NB4 (cell line): ENCODE results near the gene ADCY3.

Source experiments
- DNase-seq: peaks from one replicate; pipeline ENCODE4 v3.0.0; 2010; ENCODE audit warnings: low read depth
- H3K4me3 ChIP-seq: one replicate; pipeline ENCODE4 v1.5.1; 2011; ENCODE audit warnings: mild to moderate bottlenecking, low read depth, low read length, moderate library complexity
- CTCF ChIP-seq: IDR thresholded peaks from one replicate; pipeline ENCODE4 v1.5.1; 2012; ENCODE audit warnings: low read depth, low read length
- MYC ChIP-seq: IDR thresholded peaks from 2 replicates; pipeline ENCODE4 v1.6.1; 2011; ENCODE audit warnings: low read depth, low read length
- POLR2A ChIP-seq: IDR thresholded peaks from 2 replicates; pipeline ENCODE4 v1.6.1; 2011; ENCODE audit warnings: mild to moderate bottlenecking; ENCODE audit not compliant: insufficient read length; ENCODE audit errors: extremely low read depth
- TF ChIP-seq, protein P1 (sequence below): IDR thresholded peaks from 2 replicates; pipeline ENCODE4 v1.6.1; 2011; ENCODE audit warnings: low read depth, low read length

Gene ADCY3

DNA sequence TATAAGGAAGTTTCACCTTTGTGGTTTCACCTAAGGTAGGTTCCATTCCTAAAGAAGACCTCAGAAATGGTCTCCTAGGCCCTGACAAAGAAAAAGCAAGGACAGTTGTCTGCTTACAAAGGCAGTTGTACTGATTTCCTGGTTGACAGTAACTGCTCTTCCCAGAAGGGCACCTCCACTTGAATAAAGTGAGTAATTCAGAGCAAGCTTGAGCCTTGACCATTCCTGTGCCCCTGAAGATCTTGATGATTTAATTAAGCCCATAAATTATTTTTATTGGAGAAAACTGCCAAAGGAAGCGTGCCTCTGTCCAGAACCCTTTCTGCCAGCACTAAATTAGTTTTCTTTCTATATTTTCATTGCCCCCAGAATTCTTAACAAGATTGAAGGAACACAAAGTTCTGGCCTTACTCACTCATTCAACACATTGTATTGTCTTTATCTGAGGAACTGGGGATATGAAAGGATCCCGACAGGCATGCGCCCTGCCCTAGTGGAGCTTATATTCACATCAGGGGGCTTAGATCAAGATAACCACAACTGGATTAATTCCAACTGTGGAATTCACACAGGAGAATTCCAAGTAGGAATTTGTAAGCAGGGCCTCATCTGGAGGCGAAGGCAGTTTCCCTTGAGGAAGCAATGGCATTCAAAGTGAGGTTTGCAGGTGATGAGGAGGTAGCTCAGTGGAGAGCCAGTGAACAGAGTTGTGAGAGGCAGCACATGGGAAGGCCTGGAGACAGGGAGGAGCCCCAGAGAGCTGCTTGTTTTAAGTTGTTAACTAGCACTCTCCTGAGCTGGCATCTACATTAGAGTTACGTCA lies 148.1 kb downstream of the ADCY3 start:
- TF ChIP-seq, protein P1, sequence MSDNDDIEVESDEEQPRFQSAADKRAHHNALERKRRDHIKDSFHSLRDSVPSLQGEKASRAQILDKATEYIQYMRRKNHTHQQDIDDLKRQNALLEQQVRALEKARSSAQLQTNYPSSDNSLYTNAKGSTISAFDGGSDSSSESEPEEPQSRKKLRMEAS: no peak
- no peak for TF ChIP-seq MYC
- TF ChIP-seq CTCF: no peak
- TF ChIP-seq POLR2A: no peak

DNA sequence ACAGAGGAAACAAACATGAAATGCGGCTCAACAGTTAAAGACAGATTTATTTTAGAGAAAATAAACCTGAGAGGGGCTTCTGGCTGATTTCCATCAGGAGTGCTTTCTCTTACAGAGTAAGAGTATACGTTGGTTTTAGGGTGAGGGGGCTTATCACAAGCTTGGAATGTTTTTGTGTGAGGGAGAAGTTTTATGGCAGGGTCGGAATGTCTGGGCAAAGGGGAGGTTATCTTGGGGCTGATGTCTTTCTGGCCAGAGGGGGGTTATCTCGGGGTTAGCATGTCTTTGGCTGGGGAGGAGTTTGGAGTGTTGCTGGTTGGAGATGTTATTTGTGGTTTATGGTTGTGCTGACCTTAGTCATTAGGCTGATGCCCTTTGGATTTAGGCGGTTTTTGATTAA lies 149.0 kb downstream of the ADCY3 start:
- DNase-seq: no peak
- TF ChIP-seq, protein P1: no peak
- TF ChIP-seq MYC (no peak), CTCF (no peak), POLR2A (no peak)
- no peak overlapping the region for H3K4me3 ChIP-seq

More for the DNA sequence above, 148.1 kb downstream of the ADCY3 start:
- no peak overlapping the region for H3K4me3 ChIP-seq
- DNase-seq: no peak
